HG03442 (cell line): Measurements from ENCODE around the gene TRAM2.

Source experiments
- ATAC-seq: cut with Tn5 transposase; IDR thresholded peaks from one replicate; pipeline ENCODE4 v1.9.1; 2021; ENCODE audit warnings: mild to moderate bottlenecking, moderate library complexity; ENCODE audit not compliant: unreplicated experiment

Gene TRAM2

DNA sequence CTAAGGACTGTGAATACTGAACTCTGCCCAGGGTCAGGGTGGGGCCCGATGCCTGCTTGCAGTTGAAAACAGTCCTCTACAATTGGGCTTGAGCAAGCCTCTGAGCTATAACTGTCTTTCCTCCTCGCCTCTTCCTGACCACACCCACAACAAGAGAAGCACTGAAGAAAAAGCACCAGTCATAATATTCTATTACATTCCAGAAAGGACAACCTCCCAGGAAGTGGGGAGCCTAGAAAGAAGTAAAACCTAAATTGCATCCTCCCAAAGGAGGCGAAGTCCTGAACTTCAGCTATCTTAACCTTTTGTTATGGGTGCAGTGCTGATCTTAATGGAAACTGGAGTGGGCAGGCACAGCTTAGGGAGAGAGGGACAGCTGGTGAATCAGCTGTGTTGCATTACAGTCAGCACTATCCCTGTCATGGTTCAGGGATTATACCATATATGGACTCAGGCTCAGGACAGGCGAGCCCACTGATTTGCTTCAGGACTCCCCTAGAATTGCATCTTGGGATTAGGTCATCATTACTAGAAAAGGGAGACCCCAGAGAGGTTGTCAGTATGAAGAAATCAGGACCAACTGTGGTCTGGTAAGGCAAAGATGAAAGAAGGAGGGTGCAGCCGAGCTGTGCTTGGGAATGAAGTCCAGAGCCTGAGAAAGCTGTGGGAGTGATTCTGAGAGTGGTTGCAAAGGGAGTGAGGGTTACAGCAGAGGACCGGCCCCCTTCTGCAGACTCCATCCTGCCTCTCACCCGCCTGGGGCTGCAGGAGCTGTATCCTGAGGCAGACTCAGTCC is 18.3 kb upstream of the TRAM2 start:
- ATAC-seq, result peak; percentile 69

DNA sequence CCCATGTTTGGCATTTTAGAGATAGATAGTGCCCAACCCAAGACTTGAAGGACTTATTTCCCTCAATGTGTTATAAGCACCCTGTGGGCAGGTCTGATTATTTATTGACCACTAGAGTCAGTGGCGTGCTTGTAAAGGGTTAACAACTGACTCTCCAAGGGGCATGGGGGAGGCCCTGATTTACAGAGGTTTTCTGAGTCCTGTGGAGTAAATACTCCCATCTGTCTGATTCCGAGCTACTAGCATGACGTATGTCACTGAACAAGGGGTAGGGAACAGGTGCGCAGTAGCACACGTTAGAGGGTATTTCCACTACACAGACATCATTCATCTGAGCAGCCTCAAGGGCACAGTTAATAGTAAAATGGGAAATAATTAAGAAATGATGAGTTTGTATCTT is 17.4 kb upstream of the TRAM2 start:
- ATAC-seq, result no peak

DNA sequence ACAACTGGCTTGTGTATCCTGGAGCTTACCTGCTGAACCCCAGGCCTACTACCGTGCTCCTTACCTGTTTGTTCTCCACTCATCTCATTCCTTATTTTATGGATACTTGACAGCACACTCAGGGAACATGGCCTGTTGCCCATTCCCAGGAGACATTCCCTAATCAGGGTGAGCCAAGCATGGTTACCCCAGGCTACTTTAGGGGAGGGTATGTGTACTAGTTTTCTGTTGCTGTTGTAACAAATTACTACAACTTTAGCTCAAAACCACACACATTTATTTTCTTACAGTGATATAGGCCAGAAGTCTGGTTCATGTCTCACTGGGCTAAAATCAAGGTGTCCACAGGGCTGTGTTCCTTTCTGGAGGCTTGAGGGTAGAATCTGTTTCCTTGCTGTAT is 15.0 kb upstream of the TRAM2 start:
- no peak for ATAC-seq

DNA sequence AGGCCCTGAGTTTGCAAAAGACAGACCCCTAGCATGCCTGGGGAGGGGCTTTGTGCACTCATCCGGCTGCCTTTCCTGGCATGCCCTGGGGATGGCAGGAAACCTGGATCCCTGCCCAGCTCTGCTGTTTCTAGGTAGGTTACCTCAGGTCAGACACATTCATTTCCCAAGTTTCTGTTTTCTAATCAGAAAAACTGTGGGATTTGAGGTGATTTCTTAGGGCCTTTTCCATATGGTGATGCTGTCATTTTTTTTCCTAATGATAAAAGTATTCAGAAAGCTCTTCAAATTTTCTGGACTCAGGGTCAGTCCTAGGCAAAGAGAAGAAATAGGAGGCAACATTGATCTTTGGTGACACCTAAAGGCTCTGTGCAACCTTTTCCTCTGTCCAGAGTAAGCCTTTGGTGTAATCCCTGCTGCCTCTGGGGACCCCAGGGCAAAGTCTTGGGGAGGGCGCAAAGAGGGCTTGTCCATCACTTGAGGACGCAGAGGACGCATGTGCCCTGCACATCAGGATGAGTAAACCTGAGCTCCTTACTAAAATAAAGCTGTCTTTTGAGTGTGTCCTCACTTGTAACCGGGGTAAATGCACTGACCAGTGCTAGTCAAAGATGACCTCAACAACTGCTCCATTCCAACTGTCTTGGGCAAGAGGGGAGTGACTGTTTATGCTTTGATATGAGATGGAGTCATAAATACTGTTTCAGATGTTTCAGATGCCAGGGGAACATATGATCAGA is 13.5 kb upstream of the TRAM2 start:
- ATAC-seq, result no peak

DNA sequence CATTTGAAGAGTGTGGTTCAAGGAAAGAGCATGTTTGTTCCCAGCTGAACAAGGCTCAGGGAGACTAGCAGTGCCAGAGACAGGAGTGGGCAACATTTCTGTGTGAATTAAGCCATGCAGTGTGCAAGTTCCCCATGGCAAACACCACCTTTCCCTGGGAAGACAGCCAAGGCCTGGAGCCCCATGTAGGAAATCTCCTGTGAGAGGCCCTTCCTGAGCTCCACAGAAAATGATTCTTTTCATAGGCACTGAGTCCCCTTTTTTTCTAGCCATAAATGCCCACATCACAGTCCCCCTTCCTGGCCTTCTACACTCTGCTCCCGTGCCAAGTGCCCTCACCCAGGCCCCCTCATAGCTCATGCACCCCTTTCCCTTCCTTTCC is 11.8 kb upstream of the TRAM2 start:
- no peak for ATAC-seq

DNA sequence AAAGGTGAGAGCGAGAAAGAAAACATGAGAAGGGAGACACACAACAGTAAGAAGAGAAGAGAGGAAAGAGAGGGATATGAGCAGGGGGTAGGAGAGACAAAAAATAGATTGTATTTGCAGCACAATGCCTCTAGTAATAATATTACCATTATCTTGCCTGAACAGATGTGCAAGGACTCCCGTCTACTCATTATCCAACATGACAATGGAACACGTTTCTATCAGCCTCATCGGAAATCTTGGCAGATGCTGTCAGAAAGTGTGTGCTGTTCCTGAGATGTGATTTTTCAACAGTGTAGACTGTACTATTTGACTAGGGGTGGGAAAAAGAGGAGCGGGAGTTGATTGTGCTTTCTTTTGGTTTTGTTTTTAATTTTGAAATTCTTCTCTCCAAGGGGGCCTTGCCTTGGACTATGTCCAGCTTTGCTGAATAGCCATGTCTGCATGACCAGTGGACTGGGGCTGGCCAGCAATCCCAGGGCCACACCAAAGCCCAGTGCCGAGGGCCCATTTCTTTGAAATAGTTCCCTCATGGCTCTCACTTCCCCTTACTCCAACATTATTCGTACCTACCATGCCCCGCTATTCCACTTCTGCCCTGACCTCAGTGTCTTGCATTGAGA is 11.3 kb upstream of the TRAM2 start:
- ATAC-seq, result no peak

DNA sequence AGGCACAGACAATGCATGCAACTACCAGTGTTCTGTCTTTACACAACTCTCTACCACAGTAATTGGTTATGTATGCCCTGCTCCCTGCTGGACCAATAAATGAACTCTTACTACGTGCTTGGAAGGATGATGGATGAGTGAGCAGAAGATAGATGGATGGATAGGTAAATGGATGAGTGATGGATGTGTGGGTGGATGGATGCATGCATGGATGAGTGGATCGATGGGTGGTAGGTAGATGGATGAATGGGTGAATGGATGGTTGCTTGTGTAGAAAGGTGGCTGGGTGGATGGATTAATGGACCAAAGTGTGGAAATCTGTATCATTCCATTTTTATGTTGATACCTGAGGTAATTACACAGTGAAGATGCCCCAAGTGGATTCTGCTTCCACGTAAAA is 10.1 kb upstream of the TRAM2 start:
- ATAC-seq, result no peak

DNA sequence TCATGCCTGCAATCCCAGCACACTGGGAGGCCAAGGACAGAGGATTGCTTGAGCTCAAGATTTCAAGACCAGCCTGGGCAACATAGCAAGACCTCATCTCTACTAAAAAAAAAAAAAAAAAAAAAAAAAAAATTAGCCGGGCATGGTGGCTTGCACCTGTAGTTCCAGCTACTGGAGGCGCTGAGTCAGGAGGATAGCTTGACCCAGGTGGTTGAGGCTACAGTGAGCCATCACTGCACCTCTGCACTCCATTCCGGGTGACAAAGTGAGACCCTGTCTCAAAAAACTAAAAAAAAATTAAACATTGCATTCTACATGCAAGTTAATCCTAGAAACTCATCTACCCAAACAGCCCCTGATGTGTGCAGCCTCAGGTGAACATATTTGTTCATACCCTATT is 7.3 kb upstream of the TRAM2 start:
- ATAC-seq, result no peak

DNA sequence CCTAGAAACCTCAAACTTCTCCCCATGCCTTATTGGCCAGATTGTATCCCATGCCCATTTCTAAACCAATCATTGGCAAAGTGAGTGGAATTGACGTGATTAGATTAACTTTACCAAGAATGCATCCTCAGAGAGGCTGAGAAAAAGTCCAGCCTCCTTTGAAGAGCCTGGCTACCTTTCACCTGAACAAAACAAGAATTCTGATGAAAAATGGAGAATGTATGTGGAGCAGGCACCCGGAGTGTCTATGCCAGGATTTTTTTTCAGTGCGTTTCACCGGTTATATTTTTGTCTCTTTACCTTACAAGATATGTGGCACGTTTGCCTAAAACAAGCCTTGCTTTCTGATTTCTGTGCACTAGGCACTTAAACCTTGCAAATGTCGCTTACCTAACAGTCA is 6.1 kb upstream of the TRAM2 start:
- no peak for ATAC-seq

DNA sequence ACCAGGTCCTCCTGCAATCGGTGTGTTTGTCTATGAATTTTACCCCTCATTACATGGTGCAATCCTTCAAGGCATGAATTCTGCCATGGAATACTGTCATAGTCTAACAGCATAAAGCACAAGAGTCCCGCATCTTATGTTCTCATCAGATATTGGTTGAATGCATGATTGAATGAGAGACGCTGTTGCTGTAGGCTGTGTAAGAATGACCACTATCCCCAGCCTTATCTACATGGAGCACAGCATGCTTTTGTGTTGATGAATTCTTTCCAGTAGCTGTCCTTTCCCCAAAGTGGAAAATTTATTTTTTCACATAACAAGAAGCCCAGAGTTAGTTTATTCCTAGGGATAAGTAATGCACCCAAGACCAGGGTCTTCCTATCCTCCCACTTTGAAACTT is 5.6 kb upstream of the TRAM2 start:
- ATAC-seq, result no peak

DNA sequence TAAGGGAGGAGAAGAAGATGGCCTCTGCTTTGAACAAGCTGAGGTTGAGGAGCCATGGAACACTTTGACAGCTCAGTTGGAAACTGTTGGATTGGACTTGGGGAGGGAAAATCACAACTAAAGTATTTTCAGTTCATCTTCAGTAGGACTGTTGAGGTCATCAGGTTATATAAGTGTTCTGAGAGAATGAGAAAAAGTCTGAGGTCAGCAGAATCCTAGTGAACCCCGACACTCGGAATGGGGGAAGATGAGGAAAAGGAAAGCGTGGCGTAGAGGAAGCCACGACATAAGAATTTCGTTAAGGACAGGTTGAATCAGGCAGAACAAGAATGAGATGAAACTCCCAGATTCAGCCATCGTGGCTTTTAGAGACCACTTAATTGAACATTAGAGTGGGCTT is 4.0 kb upstream of the TRAM2 start:
- no peak for ATAC-seq

DNA sequence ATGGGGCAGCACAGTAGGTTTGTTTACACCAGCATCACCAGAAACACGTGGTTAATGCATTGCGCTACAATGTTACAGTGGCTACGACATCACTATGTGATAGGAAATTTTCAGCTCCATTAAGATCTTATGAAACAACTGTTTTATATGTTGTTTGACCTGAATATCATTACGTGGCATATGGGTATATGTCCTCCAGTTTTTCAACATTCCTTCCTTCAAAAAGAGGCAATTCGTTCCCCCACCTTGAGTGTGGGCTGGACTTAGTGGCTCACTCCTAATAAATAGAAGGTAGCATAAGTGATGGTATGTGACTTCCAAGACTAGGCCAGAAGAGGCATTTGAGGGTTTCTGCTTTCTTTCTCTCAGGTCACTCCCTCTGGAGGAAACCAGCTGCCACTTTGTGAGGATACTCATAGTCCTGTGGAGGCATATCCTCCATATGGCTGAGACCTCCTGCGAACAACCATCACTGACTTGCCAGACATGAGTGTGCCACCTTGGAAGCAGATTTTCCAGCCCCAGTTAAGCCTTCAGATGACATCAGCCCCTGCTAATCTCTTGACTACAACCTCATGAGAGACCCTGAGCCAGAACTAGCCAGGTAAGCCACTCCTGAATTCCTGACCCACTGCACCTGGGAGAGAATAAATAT is 2.3 kb upstream of the TRAM2 start:
- ATAC-seq, result no peak

DNA sequence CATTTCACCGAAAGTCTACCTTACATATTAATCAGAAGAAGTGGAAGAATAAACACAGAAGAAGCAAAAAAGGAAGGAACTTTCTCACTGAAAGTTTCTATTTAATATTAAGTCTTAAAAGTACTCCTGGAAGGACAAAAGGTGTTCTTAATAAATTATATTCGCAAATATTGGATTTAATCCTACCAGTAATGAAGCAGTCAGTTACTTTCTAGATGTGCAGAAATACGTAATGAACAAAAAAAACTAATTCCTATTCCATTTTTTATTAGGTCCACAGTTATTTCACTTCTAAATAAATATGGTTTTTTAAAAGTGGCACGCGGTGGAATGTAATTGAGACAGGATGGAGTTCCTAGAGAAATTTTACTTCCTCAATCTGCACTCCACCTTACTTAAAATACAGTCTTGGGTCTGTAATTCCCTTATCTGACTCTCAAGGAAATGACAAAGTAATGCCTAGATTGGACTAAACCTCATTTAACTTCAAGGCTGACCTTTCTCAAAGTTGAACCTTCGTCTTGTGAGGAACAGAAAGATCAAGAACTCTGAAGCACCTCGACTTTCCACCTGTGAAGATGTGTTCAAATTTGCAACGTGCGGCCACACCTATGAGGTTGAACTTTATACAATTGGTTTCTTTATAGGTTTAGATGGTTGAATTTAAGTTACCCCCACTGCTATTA is 1.1 kb upstream of the TRAM2 start:
- ATAC-seq, result no peak

DNA sequence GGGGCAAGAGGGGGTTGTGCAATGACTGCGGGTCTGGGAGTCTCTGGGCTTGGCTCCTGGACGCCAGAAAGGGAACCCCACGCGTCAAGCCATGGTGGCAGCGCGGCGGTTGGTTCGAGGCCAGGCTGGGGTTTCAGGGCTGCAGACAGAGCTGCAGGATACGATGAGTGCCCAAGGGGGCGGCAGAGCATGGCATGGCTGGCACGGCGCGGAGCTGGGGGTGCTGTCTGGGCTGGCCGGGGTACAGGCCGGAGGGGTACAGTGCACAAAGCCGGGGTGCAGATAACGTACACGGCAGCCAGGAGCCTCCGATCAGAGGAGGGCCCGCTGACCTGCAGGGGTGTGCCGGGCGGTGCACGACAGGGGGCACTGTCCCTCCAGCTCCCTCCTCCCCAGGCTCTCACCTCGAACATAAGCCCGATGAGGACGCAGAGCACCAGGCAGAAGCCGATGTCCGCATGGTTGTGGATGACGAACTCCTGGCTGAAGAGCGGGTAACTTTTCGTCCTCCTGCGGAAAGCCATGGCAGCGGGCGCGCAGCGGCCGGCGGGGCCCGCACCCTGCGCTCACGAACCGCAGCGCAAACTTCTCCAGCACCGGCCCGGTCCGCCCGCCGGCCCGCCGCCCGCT is 353 bp downstream of the TRAM2 start:
- ATAC-seq, result peak; percentile 56

DNA sequence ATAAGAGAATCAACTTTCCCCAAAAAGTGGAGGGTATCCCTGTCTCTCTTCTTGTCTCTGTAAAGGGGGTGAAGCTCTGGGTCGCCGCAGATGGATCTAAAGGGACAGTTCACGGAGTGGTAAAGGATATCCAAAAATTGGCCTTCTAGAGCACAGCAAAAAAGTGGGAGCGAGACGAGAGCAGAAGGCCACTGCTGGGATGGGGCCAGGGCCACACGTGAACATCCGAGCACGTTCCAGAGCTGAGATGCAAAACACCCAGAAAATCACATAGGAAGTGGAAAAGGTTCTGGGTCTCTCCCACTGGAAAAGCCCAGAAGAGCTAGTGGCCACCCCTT is 837 bp downstream of the TRAM2 start:
- ATAC-seq, result no peak

DNA sequence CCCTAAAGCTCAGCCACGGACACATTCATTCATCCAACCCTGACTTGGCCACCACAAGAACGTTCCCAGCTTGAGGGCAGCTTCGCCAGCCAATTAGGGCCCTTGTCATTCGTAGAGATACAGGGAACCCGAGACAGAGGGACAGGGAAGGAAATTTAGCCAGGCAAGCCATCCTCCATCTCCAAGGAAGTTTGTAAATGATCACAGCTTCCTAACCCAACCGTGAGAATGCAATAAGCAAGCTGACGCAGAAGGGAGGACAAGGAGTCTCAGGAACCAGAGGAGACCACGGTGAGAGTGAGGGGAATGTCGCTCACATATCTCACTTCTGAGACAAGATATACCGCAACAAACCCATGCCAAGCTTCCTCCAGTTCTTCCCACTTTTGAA is 1.4 kb downstream of the TRAM2 start:
- ATAC-seq, result no peak

DNA sequence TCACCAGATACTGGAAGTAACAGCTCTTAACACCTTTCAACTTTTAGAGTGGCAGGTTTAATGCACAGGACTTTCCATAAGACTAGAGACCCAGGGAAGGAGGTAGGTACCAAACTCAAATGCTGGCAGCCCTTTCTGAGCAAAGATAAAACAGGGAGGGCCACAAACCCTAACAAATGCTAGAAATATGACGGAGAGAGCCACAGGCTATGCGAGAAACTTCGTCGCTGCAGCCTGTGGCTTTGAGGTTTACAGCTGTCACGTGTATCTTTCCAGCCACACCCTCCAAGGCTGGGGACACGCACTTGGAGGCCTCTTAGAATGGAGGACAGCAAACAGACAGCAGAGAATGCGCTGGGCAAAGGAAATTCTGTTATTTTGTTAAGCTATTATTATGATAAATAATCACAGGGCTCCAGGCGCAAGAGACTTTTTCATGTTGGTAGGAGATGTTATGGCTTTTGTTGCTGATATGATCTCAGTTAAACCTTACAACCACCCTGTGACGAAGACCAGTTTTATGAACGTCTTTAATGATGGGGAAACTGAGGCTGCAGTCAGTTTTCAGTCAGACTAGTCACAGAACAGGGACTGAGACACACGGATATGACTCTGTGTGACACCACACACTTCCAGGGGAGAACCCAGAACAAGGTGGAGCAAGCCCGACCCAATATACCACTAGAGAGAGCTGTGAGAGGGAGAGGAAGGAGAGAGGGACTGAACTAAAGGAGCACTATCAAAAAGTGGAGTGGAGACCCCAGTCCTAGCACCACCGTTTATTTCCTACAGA is 2.0 kb downstream of the TRAM2 start:
- ATAC-seq, result peak; percentile 49

DNA sequence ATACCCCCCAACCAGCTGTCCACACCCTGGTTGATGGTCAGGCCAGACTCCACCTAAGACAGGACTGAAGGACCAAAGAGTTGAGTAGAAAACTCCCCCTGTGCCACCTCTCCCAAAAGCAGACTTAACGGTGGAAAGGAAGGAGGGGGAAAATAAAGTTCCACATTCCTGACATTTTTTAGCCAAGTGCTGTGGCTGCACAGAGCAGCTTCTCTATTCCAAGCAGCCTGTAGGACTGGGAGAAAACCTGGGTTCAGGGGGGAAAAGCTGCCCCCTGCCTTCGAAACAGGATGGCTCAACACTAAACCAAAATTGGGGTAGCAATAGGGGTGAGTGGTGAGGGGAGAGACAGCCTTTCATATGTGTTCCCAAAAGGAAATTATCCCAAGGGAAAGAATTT is 3.6 kb downstream of the TRAM2 start:
- no peak for ATAC-seq

DNA sequence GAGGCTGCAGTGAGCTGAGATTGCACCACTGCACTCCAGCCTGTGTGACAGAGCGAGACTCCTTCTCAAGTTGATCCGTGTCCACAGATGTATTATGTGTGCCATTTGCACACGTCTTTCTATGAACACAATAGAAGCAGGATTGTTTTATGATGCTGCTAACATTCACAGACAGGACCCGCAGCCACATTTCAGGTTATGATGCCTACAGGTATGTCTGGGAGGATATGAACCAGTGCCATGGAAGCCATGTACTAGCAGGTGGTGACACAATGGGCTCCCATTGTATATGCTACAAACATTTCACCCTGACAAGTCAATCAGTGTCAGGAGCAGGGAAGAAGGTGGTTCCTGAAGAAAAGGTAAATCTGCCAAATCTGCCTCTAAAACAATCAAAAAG is 4.3 kb downstream of the TRAM2 start:
- no peak for ATAC-seq
